Fibroblast of the aortic adventitia (primary cell): ENCODE measurements around the gene ZNF140. TPM values are rescaled to one million over a fixed set of nuclear protein-coding genes. Genes with fewer than 3 reads are reported as not detected.

Experiments used
- DNase-seq: peaks from one replicate; pipeline ENCODE4 v3.0.0-alpha.2; 2010; ENCODE audit warnings: low read depth
- H3K4me3 ChIP-seq: 2 replicates; pipeline ENCODE4 v1.5.1; 2011; ENCODE audit warnings: low read depth, mild to moderate bottlenecking, control low read depth, low read length, moderate library complexity
- total RNA-seq: library from RNA; depleted of rRNA; stranded (reverse); fragments of >200 nt; gene quantifications from 2 replicates; pipeline ENCODE4 v1.2.3, GENCODE V29; 2012; ENCODE audit warnings: low replicate concordance
- TF ChIP-seq, protein P1 (sequence below): IDR thresholded peaks from 2 replicates; pipeline ENCODE4 v1.5.1; 2011; ENCODE audit warnings: mild to moderate bottlenecking, low read length, control low read depth, inconsistent platforms; ENCODE audit not compliant: insufficient read depth

Gene ZNF140
- 16.4 and 23.1 TPM in 2 replicates for total RNA-seq

DNA sequence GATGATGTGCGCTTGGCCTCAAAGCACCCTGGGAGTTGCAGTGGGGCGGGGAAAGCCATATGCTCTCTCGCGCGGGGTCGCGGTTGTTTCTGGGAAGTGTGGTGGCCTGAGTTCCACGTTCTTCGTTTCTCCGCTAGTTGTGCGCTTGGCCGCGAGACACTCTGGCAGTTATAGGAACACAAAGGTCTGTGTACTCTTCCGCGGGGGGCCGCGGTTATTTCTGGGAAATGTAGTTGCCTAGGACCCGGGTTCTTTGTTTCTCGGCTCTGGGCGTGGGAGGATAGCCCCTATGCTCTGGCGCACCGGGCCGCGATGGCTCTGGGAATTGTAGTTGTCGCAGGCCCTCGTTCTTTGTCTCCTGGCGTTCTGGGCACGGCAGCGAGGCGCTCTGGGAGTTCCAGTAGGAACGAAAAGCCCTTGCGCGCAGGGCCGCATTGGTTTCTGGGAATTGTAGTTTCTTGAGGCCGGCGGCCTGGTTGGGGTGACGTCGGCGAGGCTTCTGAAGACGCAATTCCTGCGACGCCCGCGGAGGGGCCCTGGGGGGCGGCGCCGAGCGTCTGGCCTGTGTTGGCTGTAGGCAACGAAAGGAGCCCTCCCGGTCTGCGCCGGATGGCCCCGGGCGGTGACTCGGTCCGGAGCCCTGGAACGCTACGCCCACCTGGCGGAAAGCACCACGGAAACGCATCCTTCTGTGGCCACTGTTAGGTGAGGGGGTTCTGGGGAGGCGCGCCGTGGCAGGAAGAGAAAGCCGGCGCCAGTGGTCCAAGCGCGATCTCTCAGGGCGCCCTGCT is at the start of gene ZNF140:
Gene ZNF140, plus strand, starts transcription at position 556 of the 791 bp plus-strand sequence. CDS start 398 bp downstream, outside the sequence.
- H3K4me3 ChIP-seq = peak within 1 kb of the TSS; percentile 88
- TF ChIP-seq, protein P1, sequence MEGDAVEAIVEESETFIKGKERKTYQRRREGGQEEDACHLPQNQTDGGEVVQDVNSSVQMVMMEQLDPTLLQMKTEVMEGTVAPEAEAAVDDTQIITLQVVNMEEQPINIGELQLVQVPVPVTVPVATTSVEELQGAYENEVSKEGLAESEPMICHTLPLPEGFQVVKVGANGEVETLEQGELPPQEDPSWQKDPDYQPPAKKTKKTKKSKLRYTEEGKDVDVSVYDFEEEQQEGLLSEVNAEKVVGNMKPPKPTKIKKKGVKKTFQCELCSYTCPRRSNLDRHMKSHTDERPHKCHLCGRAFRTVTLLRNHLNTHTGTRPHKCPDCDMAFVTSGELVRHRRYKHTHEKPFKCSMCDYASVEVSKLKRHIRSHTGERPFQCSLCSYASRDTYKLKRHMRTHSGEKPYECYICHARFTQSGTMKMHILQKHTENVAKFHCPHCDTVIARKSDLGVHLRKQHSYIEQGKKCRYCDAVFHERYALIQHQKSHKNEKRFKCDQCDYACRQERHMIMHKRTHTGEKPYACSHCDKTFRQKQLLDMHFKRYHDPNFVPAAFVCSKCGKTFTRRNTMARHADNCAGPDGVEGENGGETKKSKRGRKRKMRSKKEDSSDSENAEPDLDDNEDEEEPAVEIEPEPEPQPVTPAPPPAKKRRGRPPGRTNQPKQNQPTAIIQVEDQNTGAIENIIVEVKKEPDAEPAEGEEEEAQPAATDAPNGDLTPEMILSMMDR = peak; percentile 39
- DNase-seq = peak; percentile 97

DNA sequence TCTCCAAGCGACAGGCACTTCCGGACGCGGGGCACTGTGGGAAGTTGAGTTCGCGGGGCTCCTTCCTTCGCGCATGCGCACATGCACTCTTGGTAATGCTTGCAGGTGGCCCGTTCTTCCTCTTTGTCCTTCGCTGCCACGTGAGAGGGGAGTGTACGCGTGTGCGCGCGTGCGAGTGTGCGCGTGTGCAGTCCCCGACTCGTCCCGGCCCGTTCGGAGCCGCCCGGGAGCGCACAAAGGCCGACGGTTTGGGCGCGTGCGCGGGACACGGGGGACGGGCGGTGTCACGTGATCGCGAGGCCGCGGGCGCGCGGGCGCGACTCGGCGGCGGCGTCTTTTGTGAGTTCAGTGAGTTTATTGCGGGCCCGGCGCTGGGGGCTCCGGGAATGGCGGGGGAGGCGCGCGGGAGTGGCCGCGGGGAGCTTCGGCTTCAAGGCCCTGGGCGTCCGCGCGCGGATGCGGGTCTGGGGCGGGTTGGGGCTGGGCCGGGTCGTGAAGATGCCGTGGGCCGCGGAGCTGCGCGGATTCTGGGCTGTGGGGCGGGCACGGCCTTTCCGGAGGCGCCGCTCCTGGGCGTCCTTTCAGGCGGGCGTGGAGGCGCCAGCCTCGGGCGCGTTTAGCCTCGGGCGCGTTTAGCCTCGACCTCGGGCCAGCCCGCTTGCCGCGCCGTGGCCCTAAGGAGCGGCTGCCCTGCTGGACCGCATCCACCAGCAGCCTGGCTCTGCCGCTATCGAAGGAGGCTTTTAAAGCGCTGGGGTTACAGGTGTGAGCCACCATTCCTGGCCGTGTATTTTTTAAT is 43.3 kb upstream of the ZNF140 start, which contains the start of gene ZNF84:
Gene ZNF84, plus strand, starts transcription at position 303 of the 799 bp plus-strand sequence. CDS start 3,959 bp downstream, outside the sequence.
- peak within 1 kb of the TSS; percentile 77 for H3K4me3 ChIP-seq
- DNase-seq = peak; percentile 98
- TF ChIP-seq, protein P1 = no peak

DNA sequence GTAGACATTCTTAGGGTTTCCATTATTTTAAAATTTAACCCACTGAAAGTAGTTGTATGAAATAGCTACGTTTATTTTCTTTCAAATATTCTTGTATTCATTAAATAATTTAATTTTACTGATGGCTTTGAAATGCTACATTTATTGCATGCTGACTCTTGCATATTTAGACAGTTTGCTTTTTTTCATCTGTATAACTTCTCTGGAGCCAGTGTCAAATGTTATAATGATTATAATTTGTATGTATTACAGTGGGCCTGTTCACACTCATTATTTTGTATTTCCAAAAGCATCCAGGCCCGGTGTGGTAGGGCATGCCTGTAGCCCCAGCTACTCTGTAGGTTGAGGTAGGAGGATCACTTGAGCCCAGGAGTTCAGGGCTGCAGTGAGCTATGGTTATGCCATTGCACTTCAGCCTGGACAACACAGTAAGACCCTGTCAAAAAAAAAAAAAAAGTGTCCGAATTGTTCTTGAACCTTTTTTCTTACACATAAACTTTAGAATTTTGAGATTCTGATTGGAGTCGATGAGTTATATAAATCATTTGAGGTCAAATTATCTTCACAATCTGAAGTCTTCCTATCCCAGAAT is 42.5 kb upstream of the ZNF140 start:
- TF ChIP-seq, protein P1 = no peak
- no peak for DNase-seq
- H3K4me3 ChIP-seq = peak overlapping the region; percentile 77

DNA sequence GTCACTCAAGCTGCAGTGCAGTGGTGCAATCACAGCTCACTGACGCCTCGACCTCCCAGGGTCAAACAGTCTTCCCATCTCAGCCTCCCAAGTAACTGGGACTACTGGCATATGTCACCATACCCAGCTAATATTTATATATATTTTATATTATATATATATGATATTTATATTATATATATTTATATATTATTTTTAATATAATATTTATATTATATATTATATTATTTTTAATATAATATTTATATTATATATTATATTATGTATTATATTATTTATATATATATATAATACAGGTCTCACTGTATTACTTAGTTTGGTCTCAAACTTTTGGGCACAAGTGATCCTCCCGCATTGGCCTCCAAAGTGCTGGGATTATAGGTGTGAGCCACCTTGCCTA is 34.0 kb upstream of the ZNF140 start:
- TF ChIP-seq, protein P1 = no peak
- DNase-seq = no peak
- H3K4me3 ChIP-seq = no peak overlapping the region

DNA sequence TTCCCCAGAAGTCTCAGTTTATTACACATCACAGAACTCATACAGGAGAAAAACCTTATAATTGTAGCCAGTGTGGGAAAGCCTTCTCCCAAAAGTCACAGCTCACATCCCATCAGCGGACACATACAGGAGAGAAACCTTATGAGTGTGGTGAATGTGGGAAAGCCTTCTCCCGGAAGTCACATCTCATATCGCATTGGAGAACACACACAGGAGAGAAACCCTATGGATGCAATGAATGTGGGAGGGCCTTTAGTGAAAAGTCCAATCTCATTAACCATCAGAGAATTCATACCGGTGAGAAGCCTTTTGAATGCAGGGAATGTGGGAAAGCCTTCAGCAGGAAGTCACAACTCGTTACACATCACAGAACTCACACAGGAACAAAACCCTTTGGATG is 23.3 kb upstream of the ZNF140 start:
- no peak overlapping the region for H3K4me3 ChIP-seq
- no peak for DNase-seq
- TF ChIP-seq, protein P1 = no peak

DNA sequence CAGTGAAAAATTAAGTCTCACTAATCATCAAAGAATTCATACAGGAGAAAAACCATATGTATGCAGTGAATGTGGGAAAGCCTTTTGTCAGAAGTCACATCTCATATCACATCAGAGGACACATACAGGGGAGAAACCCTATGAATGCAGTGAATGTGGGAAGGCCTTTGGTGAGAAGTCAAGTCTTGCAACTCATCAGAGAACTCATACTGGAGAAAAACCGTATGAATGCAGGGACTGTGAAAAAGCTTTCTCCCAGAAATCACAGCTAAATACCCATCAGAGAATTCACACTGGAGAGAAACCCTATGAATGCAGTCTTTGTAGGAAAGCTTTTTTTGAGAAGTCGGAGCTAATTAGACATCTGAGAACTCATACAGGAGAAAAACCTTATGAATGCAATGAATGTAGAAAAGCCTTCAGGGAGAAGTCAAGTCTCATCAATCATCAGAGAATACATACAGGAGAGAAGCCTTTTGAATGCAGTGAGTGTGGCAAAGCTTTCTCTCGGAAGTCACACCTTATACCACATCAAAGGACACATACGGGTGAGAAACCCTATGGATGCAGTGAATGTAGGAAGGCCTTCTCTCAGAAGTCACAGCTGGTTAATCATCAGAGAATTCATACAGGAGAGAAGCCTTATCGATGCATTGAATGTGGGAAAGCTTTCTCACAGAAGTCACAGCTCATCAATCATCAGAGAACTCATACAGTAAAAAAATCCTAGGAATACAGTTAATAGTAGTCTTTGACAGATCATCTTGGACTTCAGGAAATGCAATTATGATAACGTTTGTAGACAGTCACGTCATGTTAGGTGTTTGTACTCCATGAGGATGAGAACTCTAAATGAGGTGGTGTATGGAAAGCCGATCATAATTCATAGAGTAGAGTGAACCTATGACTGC is 22.3 kb upstream of the ZNF140 start:
- no peak overlapping the region for H3K4me3 ChIP-seq
- TF ChIP-seq, protein P1 = no peak
- DNase-seq = peak; percentile 17
